Activated naive CD4-positive, alpha-beta T cell (primary cell): ENCODE measurements around the gene ENO2.

ENCODE experiments used
- DNase-seq, 4 experiments: peaks; one replicate each; lab custom pipeline; 2025; lab: John Stamatoyannopoulos, UW

The ENO2 gene

DNA sequence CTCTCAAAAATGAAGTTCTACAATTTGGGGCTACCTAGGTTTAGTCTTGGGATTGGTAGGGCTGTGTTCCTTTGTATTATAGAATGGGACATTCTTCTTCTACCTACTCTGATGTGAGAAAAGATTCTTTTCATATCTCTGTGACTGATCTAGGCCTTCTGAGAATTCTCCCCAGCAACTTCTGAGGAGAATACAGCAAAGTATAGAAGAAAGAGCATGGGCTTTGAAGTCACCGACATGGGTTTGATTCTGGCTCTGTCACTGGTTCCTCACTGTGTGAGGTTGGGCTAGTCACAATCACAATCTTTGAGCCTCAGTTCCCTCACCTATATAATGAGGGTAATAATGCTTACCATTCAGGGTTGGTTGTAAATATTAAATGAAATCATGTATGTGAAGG is 18.4 kb downstream of the ENO2 start:
- DNase-seq = no peak

DNA sequence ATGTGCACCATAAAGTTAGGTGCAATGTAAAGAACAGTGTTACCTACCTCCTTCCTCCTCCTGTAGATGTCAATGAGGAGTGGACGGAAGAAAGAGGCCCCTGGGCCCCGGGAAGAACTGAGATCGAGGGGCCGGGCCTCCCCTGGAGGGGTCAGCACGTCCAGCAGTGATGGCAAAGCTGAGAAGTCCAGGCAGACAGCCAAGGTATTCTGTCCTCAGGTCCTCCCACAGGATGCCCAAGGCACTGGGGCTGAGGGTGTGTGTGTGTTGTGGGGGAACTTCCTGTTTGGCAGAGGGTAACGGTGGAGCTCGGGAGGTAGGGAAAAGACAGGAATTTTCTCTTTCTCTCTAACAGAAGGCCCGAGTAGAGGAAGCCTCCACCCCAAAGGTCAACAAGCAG is 19.7 kb downstream of the ENO2 start:
- no peak for DNase-seq

DNA sequence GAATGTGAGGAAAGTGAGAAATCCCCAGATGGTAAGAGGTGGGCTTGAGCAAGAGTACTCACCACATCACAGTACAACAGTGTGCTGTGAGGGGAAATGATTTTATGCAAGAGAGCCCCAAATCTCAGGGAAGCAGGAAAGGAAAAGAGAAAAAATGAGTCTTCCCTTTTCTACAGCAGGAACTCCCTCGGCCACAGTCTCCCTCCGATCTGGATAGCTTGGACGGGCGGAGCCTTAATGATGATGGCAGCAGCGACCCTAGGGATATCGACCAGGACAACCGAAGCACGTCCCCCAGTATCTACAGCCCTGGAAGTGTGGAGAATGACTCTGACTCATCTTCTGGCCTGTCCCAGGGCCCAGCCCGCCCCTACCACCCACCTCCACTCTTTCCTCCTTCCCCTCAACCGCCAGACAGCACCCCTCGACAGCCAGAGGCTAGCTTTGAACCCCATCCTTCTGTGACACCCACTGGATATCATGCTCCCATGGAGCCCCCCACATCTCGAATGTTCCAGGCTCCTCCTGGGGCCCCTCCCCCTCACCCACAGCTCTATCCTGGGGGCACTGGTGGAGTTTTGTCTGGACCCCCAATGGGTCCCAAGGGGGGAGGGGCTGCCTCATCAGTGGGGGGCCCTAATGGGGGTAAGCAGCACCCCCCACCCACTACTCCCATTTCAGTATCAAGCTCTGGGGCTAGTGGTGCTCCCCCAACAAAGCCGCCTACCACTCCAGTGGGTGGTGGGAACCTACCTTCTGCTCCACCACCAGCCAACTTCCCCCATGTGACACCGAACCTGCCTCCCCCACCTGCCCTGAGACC is 21.2 kb downstream of the ENO2 start:
- DNase-seq = no peak

DNA sequence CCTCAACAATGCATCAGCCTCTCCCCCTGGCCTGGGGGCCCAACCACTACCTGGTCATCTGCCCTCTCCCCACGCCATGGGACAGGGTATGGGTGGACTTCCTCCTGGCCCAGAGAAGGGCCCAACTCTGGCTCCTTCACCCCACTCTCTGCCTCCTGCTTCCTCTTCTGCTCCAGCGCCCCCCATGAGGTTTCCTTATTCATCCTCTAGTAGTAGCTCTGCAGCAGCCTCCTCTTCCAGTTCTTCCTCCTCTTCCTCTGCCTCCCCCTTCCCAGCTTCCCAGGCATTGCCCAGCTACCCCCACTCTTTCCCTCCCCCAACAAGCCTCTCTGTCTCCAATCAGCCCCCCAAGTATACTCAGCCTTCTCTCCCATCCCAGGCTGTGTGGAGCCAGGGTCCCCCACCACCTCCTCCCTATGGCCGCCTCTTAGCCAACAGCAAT is 21.8 kb downstream of the ENO2 start:
- no peak for DNase-seq

DNA sequence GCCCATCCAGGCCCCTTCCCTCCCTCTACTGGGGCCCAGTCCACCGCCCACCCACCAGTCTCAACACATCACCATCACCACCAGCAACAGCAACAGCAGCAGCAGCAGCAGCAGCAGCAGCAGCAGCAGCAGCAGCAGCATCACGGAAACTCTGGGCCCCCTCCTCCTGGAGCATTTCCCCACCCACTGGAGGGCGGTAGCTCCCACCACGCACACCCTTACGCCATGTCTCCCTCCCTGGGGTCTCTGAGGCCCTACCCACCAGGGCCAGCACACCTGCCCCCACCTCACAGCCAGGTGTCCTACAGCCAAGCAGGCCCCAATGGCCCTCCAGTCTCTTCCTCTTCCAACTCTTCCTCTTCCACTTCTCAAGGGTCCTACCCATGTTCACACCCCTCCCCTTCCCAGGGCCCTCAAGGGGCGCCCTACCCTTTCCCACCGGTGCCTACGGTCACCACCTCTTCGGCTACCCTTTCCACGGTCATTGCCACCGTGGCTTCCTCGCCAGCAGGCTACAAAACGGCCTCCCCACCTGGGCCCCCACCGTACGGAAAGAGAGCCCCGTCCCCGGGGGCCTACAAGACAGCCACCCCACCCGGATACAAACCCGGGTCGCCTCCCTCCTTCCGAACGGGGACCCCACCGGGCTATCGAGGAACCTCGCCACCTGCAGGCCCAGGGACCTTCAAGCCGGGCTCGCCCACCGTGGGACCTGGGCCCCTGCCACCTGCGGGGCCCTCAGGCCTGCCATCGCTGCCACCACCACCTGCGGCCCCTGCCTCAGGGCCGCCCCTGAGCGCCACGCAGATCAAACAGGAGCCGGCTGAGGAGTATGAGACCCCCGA is 22.5 kb downstream of the ENO2 start:
- peak in 2 of 4 experiments; percentile 32 to 49 for DNase-seq

DNA sequence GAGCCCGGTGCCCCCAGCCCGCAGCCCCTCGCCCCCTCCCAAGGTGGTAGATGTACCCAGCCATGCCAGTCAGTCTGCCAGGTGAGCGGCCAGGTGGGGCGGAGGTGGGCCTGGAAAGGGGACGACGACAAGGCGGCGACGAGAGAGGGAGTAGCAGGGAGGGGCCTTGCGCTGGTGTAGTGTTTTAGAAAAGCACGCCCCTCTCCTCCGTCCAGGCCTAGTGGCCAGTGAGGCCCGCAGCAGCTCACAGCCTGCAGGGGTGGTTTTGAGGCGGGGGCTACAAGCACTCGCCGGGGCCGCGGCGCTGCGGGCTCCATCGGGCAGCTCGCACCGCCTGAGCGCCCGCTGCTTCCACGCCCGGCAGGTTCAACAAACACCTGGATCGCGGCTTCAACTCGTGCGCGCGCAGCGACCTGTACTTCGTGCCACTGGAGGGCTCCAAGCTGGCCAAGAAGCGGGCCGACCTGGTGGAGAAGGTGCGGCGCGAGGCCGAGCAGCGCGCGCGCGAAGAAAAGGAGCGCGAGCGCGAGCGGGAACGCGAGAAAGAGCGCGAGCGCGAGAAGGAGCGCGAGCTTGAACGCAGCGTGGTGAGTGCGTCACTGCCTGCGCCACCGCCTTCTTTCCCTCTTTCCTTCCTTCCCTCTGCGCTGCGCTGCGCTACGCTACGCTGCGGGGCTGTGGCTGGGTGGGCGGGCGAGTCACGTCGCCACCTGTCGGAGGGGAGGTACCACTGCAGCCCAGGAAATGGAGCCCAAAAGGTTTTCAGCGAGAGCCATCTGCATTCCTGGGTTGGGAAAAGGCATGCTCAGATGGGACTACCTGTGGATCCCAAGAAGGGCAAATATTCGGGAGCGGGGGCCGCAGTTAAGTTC is 23.3 kb downstream of the ENO2 start:
- peak; percentile 80 to 88 (median 84) for DNase-seq

DNA sequence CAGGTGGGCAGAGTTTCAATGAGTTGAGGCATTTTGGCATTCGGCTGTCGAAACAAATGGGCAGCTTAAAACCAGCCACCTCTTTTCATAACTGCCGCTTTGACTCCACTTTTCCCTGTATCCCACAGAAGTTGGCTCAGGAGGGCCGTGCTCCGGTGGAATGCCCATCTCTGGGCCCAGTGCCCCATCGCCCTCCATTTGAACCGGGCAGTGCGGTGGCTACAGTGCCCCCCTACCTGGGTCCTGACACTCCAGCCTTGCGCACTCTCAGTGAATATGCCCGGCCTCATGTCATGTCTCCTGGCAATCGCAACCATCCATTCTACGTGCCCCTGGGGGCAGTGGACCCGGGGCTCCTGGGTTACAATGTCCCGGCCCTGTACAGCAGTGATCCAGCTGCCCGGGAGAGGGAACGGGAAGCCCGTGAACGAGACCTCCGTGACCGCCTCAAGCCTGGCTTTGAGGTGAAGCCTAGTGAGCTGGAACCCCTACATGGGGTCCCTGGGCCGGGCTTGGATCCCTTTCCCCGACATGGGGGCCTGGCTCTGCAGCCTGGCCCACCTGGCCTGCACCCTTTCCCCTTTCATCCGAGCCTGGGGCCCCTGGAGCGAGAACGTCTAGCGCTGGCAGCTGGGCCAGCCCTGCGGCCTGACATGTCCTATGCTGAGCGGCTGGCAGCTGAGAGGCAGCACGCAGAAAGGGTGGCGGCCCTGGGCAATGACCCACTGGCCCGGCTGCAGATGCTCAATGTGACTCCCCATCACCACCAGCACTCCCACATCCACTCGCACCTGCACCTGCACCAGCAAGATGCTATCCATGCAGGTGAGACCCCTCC is 24.2 kb downstream of the ENO2 start:
- no peak for DNase-seq

DNA sequence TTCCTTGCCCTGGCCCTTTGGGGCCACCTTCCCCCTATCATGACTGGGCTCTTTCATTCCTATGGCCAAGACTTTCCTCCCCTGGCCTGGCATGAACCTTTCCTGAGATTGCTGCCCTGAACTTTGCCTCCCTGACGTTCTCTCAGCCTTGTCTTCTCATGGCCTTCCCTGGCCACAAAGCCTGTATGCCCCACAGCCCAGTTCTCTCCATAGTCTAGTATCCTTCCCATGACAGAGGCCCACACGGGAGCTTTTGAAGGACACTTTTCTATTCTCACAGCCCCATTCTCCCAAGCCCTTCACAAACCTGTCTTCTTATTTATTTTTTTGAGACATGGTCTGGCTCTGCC is 24.8 kb downstream of the ENO2 start:
- DNase-seq = no peak

DNA sequence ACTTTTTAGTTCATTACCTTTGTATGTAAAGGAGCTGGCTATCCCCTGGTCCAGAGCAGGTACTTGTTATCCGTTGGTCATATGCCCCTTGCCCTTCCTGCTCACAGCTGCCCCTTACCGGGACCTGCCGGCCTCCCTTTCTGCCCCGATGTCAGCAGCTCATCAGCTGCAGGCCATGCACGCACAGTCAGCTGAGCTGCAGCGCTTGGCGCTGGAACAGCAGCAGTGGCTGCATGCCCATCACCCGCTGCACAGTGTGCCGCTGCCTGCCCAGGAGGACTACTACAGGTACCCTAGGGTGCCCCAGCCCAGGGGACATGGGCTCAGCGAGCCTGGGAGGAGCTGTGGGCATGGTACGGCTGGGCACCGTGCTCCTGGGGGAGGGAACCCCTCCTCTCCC is 26.9 kb downstream of the ENO2 start:
- DNase-seq = no peak

DNA sequence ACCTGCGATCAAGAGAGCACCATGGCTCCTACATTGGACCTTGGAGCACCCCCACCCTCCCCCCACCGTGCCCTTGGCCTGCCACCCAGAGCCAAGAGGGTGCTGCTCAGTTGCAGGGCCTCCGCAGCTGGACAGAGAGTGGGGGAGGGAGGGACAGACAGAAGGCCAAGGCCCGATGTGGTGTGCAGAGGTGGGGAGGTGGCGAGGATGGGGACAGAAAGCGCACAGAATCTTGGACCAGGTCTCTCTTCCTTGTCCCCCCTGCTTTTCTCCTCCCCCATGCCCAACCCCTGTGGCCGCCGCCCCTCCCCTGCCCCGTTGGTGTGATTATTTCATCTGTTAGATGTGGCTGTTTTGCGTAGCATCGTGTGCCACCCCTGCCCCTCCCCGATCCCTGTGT is 27.4 kb downstream of the ENO2 start:
- no peak for DNase-seq

DNA sequence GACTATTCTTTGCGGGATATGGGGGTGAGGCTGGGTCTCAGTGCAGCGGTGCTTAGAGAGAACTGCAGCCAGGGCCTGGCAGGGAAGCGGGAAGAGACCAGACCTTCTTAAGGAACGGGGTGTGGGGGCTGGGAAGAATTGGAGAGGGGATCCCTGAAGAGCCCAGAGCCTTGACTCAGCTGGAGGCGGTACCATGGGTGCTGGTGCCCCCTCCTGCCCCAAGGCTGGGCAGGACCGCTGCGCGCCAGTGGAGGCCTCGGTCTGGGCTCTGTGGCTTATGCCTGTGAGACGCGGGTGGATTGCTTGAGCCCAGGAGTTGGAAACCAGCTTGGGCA is 27.9 kb downstream of the ENO2 start:
- DNase-seq = no peak

DNA sequence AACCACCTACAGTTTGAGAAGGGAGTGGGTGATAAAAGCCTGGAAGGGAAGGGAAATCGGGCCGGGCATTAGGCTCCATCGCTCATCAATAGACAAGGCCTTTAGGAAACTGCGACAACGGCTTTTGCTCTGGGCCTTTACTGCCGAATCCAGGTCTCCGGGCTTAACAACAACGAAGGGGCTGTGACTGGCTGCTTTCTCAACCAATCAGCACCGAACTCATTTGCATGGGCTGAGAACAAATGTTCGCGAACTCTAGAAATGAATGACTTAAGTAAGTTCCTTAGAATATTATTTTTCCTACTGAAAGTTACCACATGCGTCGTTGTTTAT is 29.0 kb downstream of the ENO2 start:
- DNase-seq = peak in 2 of 4 experiments; percentile 57 to 65

DNA sequence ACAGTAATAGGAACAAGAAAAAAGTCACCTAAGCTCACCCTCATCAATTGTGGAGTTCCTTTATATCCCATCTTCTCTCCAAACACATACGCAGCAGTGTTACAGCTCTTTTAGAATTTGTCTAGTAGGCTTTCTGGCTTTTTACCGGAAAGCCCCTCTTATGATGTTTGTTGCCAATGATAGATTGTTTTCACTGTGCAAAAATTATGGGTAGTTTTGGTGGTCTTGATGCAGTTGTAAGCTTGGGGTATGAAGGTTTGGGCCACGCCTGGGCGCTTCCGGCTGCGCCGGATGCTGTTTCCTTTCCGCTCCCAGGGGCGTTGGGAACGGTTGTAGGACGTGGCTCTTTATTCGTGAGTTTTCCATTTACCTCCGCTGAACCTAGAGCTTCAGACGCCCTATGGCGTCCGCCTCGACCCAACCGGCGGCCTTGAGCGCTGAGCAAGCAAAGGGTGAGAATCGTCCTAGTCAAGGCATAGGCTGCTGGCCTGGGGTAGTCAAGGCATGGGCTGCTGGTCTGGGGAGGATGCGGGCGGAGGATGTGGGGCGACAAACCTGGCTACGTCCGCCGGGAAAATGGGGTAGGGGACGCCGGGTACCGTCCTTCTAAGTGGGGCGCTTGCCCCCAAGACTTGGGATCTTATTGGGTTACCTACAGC is 29.5 kb downstream of the ENO2 start, which contains the start of the genes C12orf57 and RNU7-1:
C12orf57 (plus strand) TSS at position 301 of the 659 bp plus-strand sequence; CDS start at position 401, 100 bp downstream.
RNU7-1 (plus strand) TSS at position 95 of the 659 bp plus-strand sequence.
- DNase-seq = peak; percentile 48 to 83 (median 70)

DNA sequence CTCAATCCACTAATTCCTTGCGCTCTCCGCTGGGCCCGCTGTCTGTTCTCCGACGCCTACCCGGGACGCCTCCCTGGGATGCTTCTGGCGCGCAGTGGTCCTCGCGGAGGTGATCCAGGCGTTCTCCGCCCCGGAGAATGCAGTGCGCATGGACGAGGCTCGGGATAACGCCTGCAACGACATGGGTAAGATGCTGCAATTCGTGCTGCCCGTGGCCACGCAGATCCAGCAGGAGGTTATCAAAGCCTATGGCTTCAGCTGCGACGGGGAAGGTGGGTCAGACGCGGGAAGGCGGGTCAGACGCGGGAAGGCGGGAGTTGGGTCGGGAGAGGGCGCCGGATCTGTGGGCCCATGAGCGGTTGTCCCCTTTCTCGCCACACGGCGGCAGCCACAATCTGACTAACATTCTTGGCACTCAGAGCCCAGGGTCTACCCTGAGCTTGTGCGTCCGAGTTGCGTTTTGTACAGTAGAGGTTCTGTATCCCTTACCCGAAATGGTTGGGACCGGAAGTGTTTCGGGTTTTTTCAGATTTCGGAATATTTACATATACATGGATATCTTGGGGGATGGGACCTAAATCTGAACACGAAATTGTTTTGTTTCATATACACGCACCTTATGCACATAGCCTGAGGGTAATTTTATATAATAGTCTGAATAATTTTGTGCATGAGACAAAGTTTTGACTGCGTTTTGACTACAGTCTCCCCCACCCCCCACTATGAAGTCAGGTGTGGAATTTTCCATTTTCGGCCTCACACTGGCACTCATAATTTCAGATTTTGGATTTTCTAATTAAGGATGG is 30.2 kb downstream of the ENO2 start:
- peak; percentile 70 to 83 (median 80) for DNase-seq

DNA sequence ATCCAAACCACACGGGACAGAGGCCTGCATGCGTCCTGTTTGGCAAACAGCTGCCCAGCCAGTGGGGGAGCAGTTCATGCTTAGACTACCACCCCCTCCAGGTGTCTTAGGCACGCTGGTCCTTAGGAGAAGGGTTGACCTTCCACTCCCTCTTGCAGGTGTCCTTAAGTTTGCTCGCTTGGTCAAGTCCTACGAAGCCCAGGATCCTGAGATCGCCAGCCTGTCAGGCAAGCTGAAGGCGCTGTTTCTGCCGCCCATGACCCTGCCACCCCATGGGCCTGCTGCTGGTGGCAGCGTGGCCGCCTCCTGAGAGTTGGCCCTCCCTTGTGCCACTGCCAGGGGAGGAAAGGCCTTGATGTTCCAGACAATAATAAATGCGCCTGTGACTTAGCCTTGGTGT is 31.2 kb downstream of the ENO2 start:
- no peak for DNase-seq

DNA sequence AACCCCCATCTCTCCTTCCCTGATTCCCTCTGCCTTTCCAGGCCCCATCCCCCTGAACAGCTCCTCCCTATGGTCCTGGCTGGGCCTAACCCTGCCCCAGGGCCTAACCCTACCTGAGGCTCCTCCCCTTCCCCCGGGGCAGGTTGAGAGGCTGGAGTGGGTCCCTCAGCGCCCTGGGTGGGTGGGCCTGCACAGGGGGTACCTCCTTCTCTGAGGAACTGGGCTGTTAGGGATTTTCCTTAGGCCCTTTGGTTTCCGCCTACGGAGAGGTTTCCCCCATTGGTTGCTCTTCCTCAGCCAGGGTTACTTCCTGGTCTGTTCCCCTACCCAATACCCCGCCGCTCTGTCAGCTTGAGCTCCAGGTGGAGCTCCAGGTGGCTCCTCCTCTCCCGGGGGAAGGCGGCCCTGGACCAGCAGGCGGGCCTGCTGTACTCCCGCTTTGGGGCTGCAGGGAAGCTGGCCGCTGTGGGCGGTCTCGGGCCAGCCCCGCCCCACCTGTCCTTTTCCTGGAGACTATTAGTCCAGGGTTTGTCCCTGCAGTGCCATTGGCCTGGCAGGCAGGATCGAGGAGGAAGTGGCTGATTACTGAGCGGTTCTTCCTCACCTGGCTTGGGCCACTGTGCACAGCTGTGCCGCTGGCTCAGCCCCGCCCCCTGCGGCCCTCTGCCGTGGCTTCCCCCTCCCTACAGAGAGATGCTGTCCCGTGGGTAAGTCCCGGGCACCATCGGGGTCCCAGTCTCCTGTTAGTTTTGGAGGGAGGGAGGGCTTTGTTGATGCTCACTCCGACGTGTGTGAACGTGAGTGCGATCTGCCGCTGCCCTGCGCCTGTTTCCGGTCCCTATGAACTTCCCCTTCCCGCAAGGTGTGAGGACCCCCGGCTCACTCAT is 31.9 kb downstream of the ENO2 start:
- DNase-seq = peak in 1 of 4 experiments; percentile 49

DNA sequence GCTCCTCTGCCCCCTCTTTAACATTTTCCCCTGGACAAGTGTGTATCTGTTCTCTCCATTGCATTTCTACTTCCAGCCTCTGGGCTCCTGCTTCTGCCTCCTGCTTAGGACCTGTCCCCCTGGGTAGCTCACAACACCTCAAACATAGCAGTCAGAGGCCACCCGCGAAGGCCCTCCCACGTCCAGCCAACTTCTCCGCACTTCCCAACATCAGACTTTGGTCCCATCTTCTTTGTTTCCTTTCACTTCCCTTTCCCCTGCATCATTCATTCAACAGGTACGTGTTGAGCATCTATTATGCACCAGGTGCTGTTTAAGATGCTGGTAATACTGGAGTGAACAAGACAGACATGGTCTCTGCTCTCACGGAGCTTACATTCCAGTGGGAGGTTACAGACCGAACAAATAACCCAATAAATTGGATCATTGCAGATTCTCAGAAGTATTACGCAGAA is 32.6 kb downstream of the ENO2 start:
- no peak for DNase-seq

DNA sequence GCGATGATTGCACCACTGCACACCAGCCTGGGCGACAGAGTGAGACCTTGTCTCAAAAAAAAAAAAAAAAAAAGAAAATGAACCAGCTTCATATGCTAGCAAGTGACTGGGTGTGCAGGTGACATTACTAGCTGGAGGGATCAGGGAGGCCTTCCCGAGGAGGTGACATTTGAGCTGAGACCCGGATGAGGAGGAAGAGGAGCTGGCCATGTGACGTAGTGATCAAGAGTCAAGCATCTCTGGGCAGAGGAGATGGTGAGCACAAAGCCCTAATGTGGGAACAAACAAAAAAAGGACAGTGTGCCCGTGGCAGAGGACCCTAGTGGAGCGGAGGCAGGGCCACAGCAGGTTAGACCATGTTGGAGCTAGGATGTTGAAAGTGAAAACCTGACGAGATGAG is 33.2 kb downstream of the ENO2 start:
- DNase-seq = no peak
